ENCODE measurements around the gene DVL1.

DVL1 gene

GRCh38 chr1:1295154-1295923 is 53.9 kb downstream of the DVL1 start:
- no peak for DNase-seq (ENCODE audit: low read depth)
- no peak overlapping the region for H3K4me3 ChIP-seq (ENCODE audit: low read depth, low read length)
- TF ChIP-seq, protein P1, sequence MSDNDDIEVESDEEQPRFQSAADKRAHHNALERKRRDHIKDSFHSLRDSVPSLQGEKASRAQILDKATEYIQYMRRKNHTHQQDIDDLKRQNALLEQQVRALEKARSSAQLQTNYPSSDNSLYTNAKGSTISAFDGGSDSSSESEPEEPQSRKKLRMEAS (IDR thresholded peaks at IDR 0.05; ENCODE audit: low read depth, low read length), result no peak
- TF ChIP-seq, protein P2, sequence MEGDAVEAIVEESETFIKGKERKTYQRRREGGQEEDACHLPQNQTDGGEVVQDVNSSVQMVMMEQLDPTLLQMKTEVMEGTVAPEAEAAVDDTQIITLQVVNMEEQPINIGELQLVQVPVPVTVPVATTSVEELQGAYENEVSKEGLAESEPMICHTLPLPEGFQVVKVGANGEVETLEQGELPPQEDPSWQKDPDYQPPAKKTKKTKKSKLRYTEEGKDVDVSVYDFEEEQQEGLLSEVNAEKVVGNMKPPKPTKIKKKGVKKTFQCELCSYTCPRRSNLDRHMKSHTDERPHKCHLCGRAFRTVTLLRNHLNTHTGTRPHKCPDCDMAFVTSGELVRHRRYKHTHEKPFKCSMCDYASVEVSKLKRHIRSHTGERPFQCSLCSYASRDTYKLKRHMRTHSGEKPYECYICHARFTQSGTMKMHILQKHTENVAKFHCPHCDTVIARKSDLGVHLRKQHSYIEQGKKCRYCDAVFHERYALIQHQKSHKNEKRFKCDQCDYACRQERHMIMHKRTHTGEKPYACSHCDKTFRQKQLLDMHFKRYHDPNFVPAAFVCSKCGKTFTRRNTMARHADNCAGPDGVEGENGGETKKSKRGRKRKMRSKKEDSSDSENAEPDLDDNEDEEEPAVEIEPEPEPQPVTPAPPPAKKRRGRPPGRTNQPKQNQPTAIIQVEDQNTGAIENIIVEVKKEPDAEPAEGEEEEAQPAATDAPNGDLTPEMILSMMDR (IDR thresholded peaks at IDR 0.05; ENCODE audit: low read depth, low read length), result no peak
- no peak for TF ChIP-seq MYC (IDR thresholded peaks at IDR 0.05; ENCODE audit: low read depth, low read length)
- TF ChIP-seq POLR2A (IDR thresholded peaks at IDR 0.05; ENCODE audit: extremely low read depth, insufficient read length), result no peak

- H3K4me3 ChIP-seq (ENCODE audit: low read depth, low read length), result no peak overlapping the region
- no peak for TF ChIP-seq POLR2A (IDR thresholded peaks at IDR 0.05; ENCODE audit: extremely low read depth, insufficient read length)
- TF ChIP-seq, protein P2 (IDR thresholded peaks at IDR 0.05; ENCODE audit: low read depth, low read length), result no peak
- no peak for TF ChIP-seq MYC (IDR thresholded peaks at IDR 0.05; ENCODE audit: low read depth, low read length)
- TF ChIP-seq, protein P1 (IDR thresholded peaks at IDR 0.05; ENCODE audit: low read depth, low read length), result no peak
- DNase-seq (ENCODE audit: low read depth), result no peak
Measured at GRCh38 chr1:1294250-1294890, 54.8 kb downstream of the DVL1 start.

DNA sequence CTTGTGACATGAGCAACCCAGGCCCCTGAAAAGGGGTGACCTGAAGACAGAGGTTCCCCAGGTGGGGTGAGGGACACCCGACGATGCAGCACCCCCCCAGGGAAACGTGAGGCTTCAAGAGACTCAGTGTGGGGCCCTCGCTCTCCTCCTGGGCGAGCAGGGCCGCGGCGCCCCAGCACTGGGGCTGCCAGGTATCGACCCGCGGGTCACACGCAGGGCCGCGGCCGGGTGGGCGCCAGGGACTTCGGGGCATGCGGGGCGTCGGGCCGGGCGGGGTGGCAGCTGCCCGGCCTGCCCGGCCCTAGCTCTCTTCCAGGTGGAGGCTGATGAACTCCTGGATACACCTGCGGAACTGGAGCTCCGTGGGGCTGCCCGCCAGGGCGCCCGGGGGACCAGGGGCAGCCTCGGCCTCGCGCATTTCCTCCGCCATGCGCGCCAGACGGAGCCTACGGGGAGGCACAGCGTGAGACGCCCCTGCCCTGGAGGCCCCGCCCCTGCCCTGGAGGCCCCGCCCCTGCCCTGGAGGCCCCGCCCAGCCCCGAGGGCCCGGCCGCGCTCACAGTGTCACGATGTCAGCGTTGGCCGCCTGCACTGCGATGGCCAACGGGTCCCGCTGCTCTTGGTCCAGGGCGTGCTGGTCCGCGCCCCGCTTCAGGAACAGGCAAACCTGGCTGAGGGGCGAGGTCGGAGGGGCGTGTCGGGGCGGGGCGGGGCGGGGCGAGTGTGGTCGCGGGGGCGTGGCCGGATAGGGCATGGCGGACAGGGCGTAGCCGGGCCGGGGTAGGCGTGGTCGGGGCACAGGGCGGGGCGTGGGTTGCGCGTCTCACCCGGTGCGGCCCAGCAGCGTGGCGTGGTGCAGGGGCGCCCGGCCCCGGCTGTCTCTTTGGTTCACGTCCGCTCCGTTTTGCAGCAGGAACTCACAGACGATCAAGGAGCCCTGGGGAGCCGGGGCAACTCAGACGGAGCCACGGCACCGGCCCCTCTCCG is 55.7 kb downstream of the DVL1 start:
- DNase-seq (ENCODE audit: low read depth), result no peak
- no peak overlapping the region for H3K4me3 ChIP-seq (ENCODE audit: low read depth, low read length)

GRCh38 chr1:1292851-1293250 is 56.4 kb downstream of the DVL1 start:
- DNase-seq (ENCODE audit: low read depth), result no peak
- TF ChIP-seq, protein P1 (IDR thresholded peaks at IDR 0.05; ENCODE audit: low read depth, low read length), result no peak
- TF ChIP-seq MYC (IDR thresholded peaks at IDR 0.05; ENCODE audit: low read depth, low read length) (no peak), POLR2A (IDR thresholded peaks at IDR 0.05; ENCODE audit: extremely low read depth, insufficient read length) (no peak)
- TF ChIP-seq, protein P2 (IDR thresholded peaks at IDR 0.05; ENCODE audit: low read depth, low read length), result no peak
- no peak overlapping the region for H3K4me3 ChIP-seq (ENCODE audit: low read depth, low read length)

More for the DNA sequence above, 55.7 kb downstream of the DVL1 start:
- no peak for TF ChIP-seq POLR2A (IDR thresholded peaks at IDR 0.05; ENCODE audit: extremely low read depth, insufficient read length)
- TF ChIP-seq, protein P2 (IDR thresholded peaks at IDR 0.05; ENCODE audit: low read depth, low read length), result no peak
- TF ChIP-seq, protein P1 (IDR thresholded peaks at IDR 0.05; ENCODE audit: low read depth, low read length), result no peak

DNA sequence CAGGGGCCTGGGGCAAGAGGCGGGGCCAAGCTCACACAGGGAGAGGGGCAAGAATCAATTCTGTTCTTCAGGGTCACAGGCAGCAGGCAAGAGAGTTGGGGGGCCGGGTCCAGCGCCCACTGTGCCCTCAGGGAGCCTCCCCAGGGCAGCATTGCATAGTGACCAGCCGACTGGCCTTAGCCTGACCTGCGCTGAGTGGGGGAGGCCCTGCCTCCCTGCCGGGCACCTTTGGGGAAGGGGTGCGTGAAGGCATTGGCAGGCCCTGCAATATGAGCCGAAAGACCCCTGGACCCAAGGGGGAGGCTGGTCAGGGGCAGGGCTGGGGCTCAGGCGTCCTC is 56.8 kb downstream of the DVL1 start:
- TF ChIP-seq POLR2A (IDR thresholded peaks at IDR 0.05; ENCODE audit: extremely low read depth, insufficient read length) (no peak), MYC (IDR thresholded peaks at IDR 0.05; ENCODE audit: low read depth, low read length) (no peak)
- TF ChIP-seq, protein P1 (IDR thresholded peaks at IDR 0.05; ENCODE audit: low read depth, low read length), result no peak
- TF ChIP-seq, protein P2 (IDR thresholded peaks at IDR 0.05; ENCODE audit: low read depth, low read length), result no peak
- no peak overlapping the region for H3K4me3 ChIP-seq (ENCODE audit: low read depth, low read length)
- no peak for DNase-seq (ENCODE audit: low read depth)

Measured in NB4 (cell line).